A549 (cell line): ENCODE results near the gene WNT6. TPM values are rescaled to one million over a fixed set of nuclear protein-coding genes. Genes with fewer than 3 reads are reported as not detected.

ENCODE experiments used
- ATAC-seq, 2 experiments: fragments of 200-7000 bp in 1 of 2; fragments of >200 bp in 1 of 2; cut with Nextera tagmentation in 1 of 2; cut with Tn5 transposase in 1 of 2; 3 replicates each; pipeline versions ENCODE4 v1.8.0 to v1.9.1; 2018 to 2020; ENCODE audit warnings: mild to moderate bottlenecking in 1 of 2, moderate library complexity in 1 of 2
- CTCF ChIA-PET: fragments of 300-600 bp; sonication (Branson Sonifier 250); formaldehyde crosslinking; extraction: SDS; loops from one replicate; lab custom pipeline; 2021; ENCODE audit warnings: antibody characterized with exemption, inconsistent platforms; lab: Yijun Ruan, JAX
- POLR2A ChIA-PET: fragments of 350-600 bp; formaldehyde crosslinking; extraction: SDS; loops from one replicate; lab custom pipeline; 2021; ENCODE audit warnings: antibody characterized with exemption, inconsistent platforms; lab: Yijun Ruan, JAX
- DNase-seq, 2 experiments: peaks; one replicate each; pipeline versions ENCODE4 v3.0.0 to v3.0.0-alpha.2; 2011 to 2016; ENCODE audit warnings: low read depth in 1 of 2, low spot score in 1 of 2
- FAIRE-seq: peaks from 2 replicates; lab custom pipeline; 2011; peaks lifted over from hg19 to GRCh38; lab: Jason Lieb, UNC
- H3K27ac ChIP-seq, 2 experiments: fragments of >200 bp; sonication (Bioruptor Twin); formaldehyde crosslinking; 3 replicates each; pipeline ENCODE4 v1.5.1; 2016 to 2017
- H3K4me1 ChIP-seq: fragments of >200 bp; sonication (Bioruptor Twin); formaldehyde crosslinking; 3 replicates; pipeline ENCODE4 v1.6.1; 2016
- H3K4me2 ChIP-seq: fragments of >200 bp; sonication (Bioruptor Twin); formaldehyde crosslinking; 3 replicates; pipeline ENCODE4 v1.6.1; 2016
- H3K4me3 ChIP-seq: fragments of >200 bp; sonication (Bioruptor Twin); formaldehyde crosslinking; 3 replicates; pipeline ENCODE4 v1.5.1; 2016
- H3K9me3 ChIP-seq: fragments of >200 bp; sonication (Bioruptor Twin); formaldehyde crosslinking; 3 replicates; pipeline ENCODE4 v1.6.1; 2016
- CBX2 ChIP-seq: fragments of 200-600 bp; sonication (generic); IDR thresholded peaks from 2 replicates; pipeline ENCODE4 v1.6.1; 2016; ENCODE audit warnings: low read depth, mild to moderate bottlenecking, borderline replicate concordance
- CBX8 ChIP-seq: fragments of 200-600 bp; sonication (generic); IDR thresholded peaks from 2 replicates; pipeline ENCODE4 v1.6.1; 2016
- CHD4 ChIP-seq: fragments of 200-600 bp; sonication (generic); IDR thresholded peaks from 2 replicates; pipeline ENCODE4 v1.6.1; 2016; ENCODE audit warnings: antibody characterized with exemption, mild to moderate bottlenecking, borderline replicate concordance
- EHMT2 ChIP-seq: fragments of 200-600 bp; sonication (generic); IDR thresholded peaks from 2 replicates; pipeline ENCODE4 v1.6.1; 2016; ENCODE audit warnings: antibody characterized with exemption, low read depth, mild to moderate bottlenecking, moderate library complexity
- EP300 ChIP-seq, 2 experiments: fragments of >200 bp; sonication (Bioruptor Twin); formaldehyde crosslinking; IDR thresholded peaks; 2 replicates in 1 of 2; 3 replicates in 1 of 2; pipeline ENCODE4 v1.6.1; 2016 to 2017
- FOSB ChIP-seq: fragments of 250-450 bp; sonication (Bioruptor Pico); IDR thresholded peaks from 2 replicates; pipeline ENCODE4 v1.5.0; 2020; ENCODE audit warnings: mild to moderate bottlenecking, moderate library complexity
- FOSL2 ChIP-seq, 2 experiments: fragments of 450-650 bp in 1 of 2; fragments of >200 bp in 1 of 2; sonication (Bioruptor Twin) in 1 of 2; formaldehyde crosslinking; IDR thresholded peaks; 2 replicates each; pipeline versions ENCODE4 v1.5.0 to v1.6.1; 2016 to 2020; ENCODE audit warnings: mild to moderate bottlenecking in 1 of 2, moderate library complexity in 1 of 2
- HEYL ChIP-seq: fragments of 250-450 bp; sonication (Bioruptor Pico); IDR thresholded peaks from 2 replicates; pipeline ENCODE4 v1.8.0; 2021; ENCODE audit warnings: mild to moderate bottlenecking, moderate library complexity
- HOXB13 ChIP-seq: fragments of 250-450 bp; sonication (Bioruptor Pico); IDR thresholded peaks from 2 replicates; pipeline ENCODE4 v1.5.0; 2020; ENCODE audit warnings: low read depth, mild to moderate bottlenecking, moderate library complexity
- JUN ChIP-seq, 2 experiments: fragments of >200 bp; sonication (Bioruptor Twin); formaldehyde crosslinking; IDR thresholded peaks; 2 replicates in 1 of 2; 3 replicates in 1 of 2; pipeline ENCODE4 v1.6.1; 2016 to 2017
- KDM1A ChIP-seq: fragments of 200-600 bp; sonication (generic); IDR thresholded peaks from 2 replicates; pipeline ENCODE4 v1.6.1; 2016; ENCODE audit warnings: low read depth, mild to moderate bottlenecking
- NFE2L2 ChIP-seq: fragments of 150-350 bp; conservative IDR thresholded peaks from 2 replicates; pipeline ENCODE4 v1.6.1; 2014; ENCODE audit warnings: low read length
- PHF8 ChIP-seq: fragments of 200-600 bp; sonication (generic); IDR thresholded peaks from 2 replicates; pipeline ENCODE4 v1.6.1; 2016; ENCODE audit warnings: low read depth, mild to moderate bottlenecking, antibody characterized with exemption, moderate library complexity, borderline replicate concordance
- RARB ChIP-seq: fragments of 250-450 bp; sonication (Bioruptor Pico); IDR thresholded peaks from 2 replicates; pipeline ENCODE4 v1.8.0; 2021; ENCODE audit warnings: mild to moderate bottlenecking, moderate library complexity
- RFX5 ChIP-seq: fragments of 450-650 bp; IDR thresholded peaks from 2 replicates; pipeline ENCODE4 v1.7.1; 2014; ENCODE audit warnings: antibody characterized with exemption, mild to moderate bottlenecking, moderate library complexity
- ZNF302 ChIP-seq: fragments of 250-450 bp; sonication (Bioruptor Pico); IDR thresholded peaks from 2 replicates; pipeline ENCODE4 v1.9.0; 2021; ENCODE audit warnings: inconsistent platforms, mild to moderate bottlenecking, moderate library complexity
- WGBS: methylation state at CpG from one replicate; pipeline ENCODE4 v1.1.6; 2017; ENCODE audit errors: missing lambda C conversion rate; 5-methylcytosine and 5-hydroxymethylcytosine counted together
- polyA plus RNA-seq, 4 experiments: library from polyadenylated mRNA; depleted of rRNA in 3 of 4; stranded (reverse); fragments of >200 nt; fragmentation: RNase III in 1 of 4; extraction: RNeasy Plus Mini Kit Qiagen cat#74134 plus additional on column Dnase treatment in 1 of 4; gene quantifications; 2 replicates in 3 of 4; 3 replicates in 1 of 4; pipeline ENCODE4 v1.2.3, GENCODE V29; 2011 to 2017
- TF ChIP-seq, protein P1 (sequence below): fragments of >200 bp; sonication (Bioruptor Twin); formaldehyde crosslinking; IDR thresholded peaks from 3 replicates; pipeline ENCODE4 v1.6.1; 2016
- TF ChIP-seq, protein P2 (sequence below): fragments of 250-450 bp; sonication (Bioruptor Pico); IDR thresholded peaks from 2 replicates; pipeline ENCODE4 v1.5.0; 2020; ENCODE audit warnings: low read depth, mild to moderate bottlenecking, moderate library complexity
- TF ChIP-seq, protein P3 (sequence below): fragments of 450-650 bp; IDR thresholded peaks from 2 replicates; pipeline ENCODE4 v1.6.1; 2014; ENCODE audit warnings: antibody characterized with exemption
- TF ChIP-seq, protein P4 (sequence below): fragments of 200-600 bp; sonication (generic); IDR thresholded peaks from 2 replicates; pipeline ENCODE4 v1.6.1; 2016; ENCODE audit warnings: antibody characterized with exemption, mild to moderate bottlenecking, moderate library complexity
- TF ChIP-seq, protein P5 (sequence below): fragments of 250-450 bp; sonication (Bioruptor Pico); IDR thresholded peaks from 2 replicates; pipeline ENCODE4 v1.5.0; 2021; ENCODE audit warnings: mild to moderate bottlenecking, moderate library complexity, borderline replicate concordance
- TF ChIP-seq, protein P6 (sequence below): IDR thresholded peaks from 2 replicates; pipeline ENCODE4 v1.6.1; 2012

Gene WNT6
- polyA plus RNA-seq, 2 of the 4 experiments (the other 2 are of a cell fraction) = 0.06 to 0.10 TPM

DNA sequence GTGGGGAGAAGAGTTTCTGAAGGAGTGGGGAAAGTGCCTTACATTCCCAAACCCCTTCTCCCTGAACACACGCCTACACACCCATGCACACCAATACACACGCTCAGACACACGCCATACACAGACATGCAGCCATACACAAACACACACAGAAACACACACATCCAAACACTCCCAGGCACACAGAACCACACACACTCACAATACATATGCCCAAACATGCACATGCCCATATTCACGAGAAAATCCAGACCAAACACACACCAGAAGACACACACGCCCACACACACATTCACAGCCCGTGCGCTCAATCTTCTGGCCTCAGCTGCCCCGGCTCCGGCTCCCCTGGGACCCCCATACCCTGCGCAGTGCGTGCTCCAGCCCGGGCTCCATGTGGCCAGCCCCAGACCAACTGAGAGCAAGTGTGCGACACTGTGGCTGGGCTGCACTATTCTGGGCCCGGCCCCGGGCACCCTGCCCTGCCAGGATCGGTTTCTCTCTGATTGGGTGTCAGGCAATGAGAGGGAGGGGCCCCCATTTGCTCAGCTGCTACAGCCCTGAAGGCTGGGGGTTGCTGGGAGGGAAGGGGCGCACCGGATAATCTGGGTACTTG lies 28.1 kb upstream of the WNT6 start, which contains the start of gene PRKAG3:
PRKAG3 (minus strand) TSS at position 426 of the 613 bp plus-strand sequence.
- WGBS = 83% methylated on average over 14 of the region's 18 CpGs
- H3K4me3 ChIP-seq = no peak within 1 kb of the TSS
- H3K9me3 ChIP-seq = no peaks in the 10 kb centered on the region
- DNase-seq = no peak
- TF ChIP-seq HEYL (CRISPR knock-in tag) = no peak
- TF ChIP-seq CBX2 = no peak
- TF ChIP-seq, protein P1, sequence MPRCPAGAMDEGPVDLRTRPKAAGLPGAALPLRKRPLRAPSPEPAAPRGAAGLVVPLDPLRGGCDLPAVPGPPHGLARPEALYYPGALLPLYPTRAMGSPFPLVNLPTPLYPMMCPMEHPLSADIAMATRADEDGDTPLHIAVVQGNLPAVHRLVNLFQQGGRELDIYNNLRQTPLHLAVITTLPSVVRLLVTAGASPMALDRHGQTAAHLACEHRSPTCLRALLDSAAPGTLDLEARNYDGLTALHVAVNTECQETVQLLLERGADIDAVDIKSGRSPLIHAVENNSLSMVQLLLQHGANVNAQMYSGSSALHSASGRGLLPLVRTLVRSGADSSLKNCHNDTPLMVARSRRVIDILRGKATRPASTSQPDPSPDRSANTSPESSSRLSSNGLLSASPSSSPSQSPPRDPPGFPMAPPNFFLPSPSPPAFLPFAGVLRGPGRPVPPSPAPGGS = no peak
- no peak for TF ChIP-seq RFX5
- TF ChIP-seq EP300 (IDR thresholded peaks at IDR 0.05) = no peak
- TF ChIP-seq, protein P2, sequence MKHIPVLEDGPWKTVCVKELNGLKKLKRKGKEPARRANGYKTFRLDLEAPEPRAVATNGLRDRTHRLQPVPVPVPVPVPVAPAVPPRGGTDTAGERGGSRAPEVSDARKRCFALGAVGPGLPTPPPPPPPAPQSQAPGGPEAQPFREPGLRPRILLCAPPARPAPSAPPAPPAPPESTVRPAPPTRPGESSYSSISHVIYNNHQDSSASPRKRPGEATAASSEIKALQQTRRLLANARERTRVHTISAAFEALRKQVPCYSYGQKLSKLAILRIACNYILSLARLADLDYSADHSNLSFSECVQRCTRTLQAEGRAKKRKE (CRISPR knock-in tag) = no peak
- no peak for TF ChIP-seq KDM1A
- peaks cover 8% of the 10 kb centered on the region; the same call in 2 of the 3 replicates for H3K4me1 ChIP-seq
- H3K4me2 ChIP-seq = peak within 1 kb of the TSS; percentile 22; the same call in 2 of the 3 replicates
- FAIRE-seq = no peak
- H3K27ac ChIP-seq = peak within 1 kb of the TSS in 1 of 2 experiments; percentile 50; a peak in 1 of 6 replicates
- POLR2A ChIA-PET = no interaction called here
- no peak for ATAC-seq
- CTCF ChIA-PET = interaction anchor here (1.1 to 5.0 kb wide), 4 partner anchors 12 to 21 kb away, joined by 4 to 22 read pairs (median 4); no protein-coding TSS in a partner anchor

DNA sequence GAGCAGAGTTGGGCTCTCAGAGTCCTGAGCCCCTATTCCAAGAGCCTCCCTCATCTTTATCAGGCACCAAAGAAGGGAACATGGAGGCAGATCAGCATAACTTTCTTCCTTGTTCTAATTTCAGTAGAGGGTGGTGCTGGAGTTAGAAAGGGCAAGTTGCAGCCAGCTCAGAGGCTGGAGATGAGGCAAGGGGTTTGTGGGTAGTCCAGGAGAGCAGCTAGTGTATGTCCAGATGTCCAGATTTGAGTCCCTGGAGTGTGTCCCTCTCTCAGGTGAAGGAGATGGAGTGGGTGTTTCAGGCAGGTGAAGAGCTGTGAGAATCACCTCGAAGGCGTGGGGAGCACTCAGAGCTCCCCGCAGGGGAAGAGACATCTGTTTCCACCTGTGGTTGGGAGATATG lies 27.5 kb upstream of the WNT6 start:
- peak overlapping the region; percentile 22; the same call in 2 of the 3 replicates for H3K4me2 ChIP-seq
- peaks cover under 1% of the 10 kb centered on the region; the same call in 1 of the 3 replicates for H3K9me3 ChIP-seq
- DNase-seq (no peak), FAIRE-seq (no peak), ATAC-seq (peak in 1 of 2 experiments; percentile 17; a peak in 3 of 6 replicates)
- peak overlapping the region in 1 of 2 experiments; percentile 50; a peak in 1 of 6 replicates for H3K27ac ChIP-seq
- H3K4me3 ChIP-seq = no peak overlapping the region
- peaks cover 8% of the 10 kb centered on the region; the same call in 2 of the 3 replicates for H3K4me1 ChIP-seq
- ChIA-PET POLR2A (no interaction called here), CTCF (interaction anchor here (1.0 to 5.0 kb wide), 5 partner anchors 11 to 121 kb away, joined by 4 to 22 read pairs (median 4); partner anchors contain the start of gene TTLL4)
- WGBS = 69% methylated on average over 3 of the region's 3 CpGs
- TF ChIP-seq FOSL2 (IDR thresholded peaks at IDR 0.05) = no peak
- TF ChIP-seq FOSL2 (CRISPR knock-in tag; IDR thresholded peaks at IDR 0.05) = no peak
- TF ChIP-seq, protein P2 (CRISPR knock-in tag) = no peak
- TF ChIP-seq JUN (IDR thresholded peaks at IDR 0.05) = no peak
- TF ChIP-seq, protein P3, sequence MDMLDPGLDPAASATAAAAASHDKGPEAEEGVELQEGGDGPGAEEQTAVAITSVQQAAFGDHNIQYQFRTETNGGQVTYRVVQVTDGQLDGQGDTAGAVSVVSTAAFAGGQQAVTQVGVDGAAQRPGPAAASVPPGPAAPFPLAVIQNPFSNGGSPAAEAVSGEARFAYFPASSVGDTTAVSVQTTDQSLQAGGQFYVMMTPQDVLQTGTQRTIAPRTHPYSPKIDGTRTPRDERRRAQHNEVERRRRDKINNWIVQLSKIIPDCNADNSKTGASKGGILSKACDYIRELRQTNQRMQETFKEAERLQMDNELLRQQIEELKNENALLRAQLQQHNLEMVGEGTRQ = no peak
- TF ChIP-seq PHF8 = no peak
- TF ChIP-seq RARB (CRISPR knock-in tag) = no peak
- no peak for TF ChIP-seq ZNF302 (CRISPR knock-in tag)
- TF ChIP-seq NFE2L2 = no peak
- TF ChIP-seq, protein P4, sequence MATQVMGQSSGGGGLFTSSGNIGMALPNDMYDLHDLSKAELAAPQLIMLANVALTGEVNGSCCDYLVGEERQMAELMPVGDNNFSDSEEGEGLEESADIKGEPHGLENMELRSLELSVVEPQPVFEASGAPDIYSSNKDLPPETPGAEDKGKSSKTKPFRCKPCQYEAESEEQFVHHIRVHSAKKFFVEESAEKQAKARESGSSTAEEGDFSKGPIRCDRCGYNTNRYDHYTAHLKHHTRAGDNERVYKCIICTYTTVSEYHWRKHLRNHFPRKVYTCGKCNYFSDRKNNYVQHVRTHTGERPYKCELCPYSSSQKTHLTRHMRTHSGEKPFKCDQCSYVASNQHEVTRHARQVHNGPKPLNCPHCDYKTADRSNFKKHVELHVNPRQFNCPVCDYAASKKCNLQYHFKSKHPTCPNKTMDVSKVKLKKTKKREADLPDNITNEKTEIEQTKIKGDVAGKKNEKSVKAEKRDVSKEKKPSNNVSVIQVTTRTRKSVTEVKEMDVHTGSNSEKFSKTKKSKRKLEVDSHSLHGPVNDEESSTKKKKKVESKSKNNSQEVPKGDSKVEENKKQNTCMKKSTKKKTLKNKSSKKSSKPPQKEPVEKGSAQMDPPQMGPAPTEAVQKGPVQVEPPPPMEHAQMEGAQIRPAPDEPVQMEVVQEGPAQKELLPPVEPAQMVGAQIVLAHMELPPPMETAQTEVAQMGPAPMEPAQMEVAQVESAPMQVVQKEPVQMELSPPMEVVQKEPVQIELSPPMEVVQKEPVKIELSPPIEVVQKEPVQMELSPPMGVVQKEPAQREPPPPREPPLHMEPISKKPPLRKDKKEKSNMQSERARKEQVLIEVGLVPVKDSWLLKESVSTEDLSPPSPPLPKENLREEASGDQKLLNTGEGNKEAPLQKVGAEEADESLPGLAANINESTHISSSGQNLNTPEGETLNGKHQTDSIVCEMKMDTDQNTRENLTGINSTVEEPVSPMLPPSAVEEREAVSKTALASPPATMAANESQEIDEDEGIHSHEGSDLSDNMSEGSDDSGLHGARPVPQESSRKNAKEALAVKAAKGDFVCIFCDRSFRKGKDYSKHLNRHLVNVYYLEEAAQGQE = no peak
- TF ChIP-seq HOXB13 (CRISPR knock-in tag) = no peak
- TF ChIP-seq, protein P5, sequence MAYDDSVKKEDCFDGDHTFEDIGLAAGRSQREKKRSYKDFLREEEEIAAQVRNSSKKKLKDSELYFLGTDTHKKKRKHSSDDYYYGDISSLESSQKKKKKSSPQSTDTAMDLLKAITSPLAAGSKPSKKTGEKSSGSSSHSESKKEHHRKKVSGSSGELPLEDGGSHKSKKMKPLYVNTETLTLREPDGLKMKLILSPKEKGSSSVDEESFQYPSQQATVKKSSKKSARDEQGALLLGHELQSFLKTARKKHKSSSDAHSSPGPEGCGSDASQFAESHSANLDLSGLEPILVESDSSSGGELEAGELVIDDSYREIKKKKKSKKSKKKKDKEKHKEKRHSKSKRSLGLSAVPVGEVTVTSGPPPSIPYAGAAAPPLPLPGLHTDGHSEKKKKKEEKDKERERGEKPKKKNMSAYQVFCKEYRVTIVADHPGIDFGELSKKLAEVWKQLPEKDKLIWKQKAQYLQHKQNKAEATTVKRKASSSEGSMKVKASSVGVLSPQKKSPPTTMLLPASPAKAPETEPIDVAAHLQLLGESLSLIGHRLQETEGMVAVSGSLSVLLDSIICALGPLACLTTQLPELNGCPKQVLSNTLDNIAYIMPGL (CRISPR knock-in tag) = no peak
- TF ChIP-seq, protein P1 = no peak
- no peak for TF ChIP-seq CBX8
- no peak for TF ChIP-seq FOSB (CRISPR knock-in tag)
- TF ChIP-seq, protein P6, sequence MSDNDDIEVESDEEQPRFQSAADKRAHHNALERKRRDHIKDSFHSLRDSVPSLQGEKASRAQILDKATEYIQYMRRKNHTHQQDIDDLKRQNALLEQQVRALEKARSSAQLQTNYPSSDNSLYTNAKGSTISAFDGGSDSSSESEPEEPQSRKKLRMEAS = no peak
- TF ChIP-seq CHD4 = no peak
- no peak for TF ChIP-seq HEYL (CRISPR knock-in tag)
- no peak for TF ChIP-seq EHMT2
- TF ChIP-seq CBX2 = no peak
